Esophagus squamous epithelium (tissue), 4 donors: ENCODE data around the gene ZNF585A.
"Not testable (repeated sequence)": the region's sequence is repeated elsewhere in the genome, so short reads cannot be mapped to it uniquely, and the experiment has no call there.

Source experiments
- POLR2A ChIP-seq, 4 donors: fragments of 450-650 bp; IDR thresholded peaks; one replicate each; pipeline ENCODE4 v1.6.1; 2017; ENCODE audit warnings: antibody characterized with exemption in 4 of 4, mild to moderate bottlenecking in 4 of 4, moderate library complexity in 3 of 4
- TF ChIP-seq, protein P1 (sequence below), 6 experiments: fragments of 450-650 bp in 4 of 6; fragments of 200-600 bp in 2 of 6; sonication (generic) in 2 of 6; IDR thresholded peaks; one replicate each; pipeline ENCODE4 v1.5.1; 2016 to 2019; ENCODE audit warnings: antibody characterized with exemption in 6 of 6, mild to moderate bottlenecking in 4 of 6, moderate library complexity in 4 of 6

GRCh38 chr19:37111753-37112152, 60.7 kb downstream of the ZNF585A start:
- TF ChIP-seq, protein P1, sequence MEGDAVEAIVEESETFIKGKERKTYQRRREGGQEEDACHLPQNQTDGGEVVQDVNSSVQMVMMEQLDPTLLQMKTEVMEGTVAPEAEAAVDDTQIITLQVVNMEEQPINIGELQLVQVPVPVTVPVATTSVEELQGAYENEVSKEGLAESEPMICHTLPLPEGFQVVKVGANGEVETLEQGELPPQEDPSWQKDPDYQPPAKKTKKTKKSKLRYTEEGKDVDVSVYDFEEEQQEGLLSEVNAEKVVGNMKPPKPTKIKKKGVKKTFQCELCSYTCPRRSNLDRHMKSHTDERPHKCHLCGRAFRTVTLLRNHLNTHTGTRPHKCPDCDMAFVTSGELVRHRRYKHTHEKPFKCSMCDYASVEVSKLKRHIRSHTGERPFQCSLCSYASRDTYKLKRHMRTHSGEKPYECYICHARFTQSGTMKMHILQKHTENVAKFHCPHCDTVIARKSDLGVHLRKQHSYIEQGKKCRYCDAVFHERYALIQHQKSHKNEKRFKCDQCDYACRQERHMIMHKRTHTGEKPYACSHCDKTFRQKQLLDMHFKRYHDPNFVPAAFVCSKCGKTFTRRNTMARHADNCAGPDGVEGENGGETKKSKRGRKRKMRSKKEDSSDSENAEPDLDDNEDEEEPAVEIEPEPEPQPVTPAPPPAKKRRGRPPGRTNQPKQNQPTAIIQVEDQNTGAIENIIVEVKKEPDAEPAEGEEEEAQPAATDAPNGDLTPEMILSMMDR (IDR thresholded peaks at IDR 0.05), result peak in 1 of 6 experiments; percentile 12
- not testable (repeated sequence) for TF ChIP-seq POLR2A (IDR thresholded peaks at IDR 0.05)
